ENCODE results near the gene MAML1. TPM values are rescaled to one million over a fixed set of nuclear protein-coding genes. Genes with fewer than 3 reads are reported as not detected.

MAML1 gene
- total RNA-seq, 6 experiments from 2014 or later: 6.2 to 8.8 (median 8.0) TPM

DNA sequence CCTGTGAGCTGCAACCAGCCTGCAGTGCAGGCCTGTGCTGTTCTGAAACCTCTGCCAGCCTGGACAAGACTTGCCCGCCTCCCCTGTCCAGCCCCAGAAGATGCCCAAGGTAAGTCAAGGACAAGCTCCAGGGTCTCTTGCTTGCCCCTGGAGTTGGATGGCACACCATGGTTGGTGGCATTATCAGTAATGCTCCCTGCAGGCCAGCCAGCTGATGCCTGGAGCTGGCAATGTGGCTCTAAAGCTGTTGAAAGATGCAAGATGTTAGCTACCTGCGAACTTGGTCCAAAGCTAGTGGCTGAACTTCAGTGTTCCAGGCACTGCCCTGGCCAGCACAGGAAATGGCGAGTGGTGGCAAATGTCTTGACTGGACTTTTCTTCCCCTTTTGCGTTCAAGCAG is 47.2 kb downstream of the MAML1 start:
- no peak for TF ChIP-seq POLR2A (IDR thresholded peaks at IDR 0.05)
- TF ChIP-seq, protein P1, sequence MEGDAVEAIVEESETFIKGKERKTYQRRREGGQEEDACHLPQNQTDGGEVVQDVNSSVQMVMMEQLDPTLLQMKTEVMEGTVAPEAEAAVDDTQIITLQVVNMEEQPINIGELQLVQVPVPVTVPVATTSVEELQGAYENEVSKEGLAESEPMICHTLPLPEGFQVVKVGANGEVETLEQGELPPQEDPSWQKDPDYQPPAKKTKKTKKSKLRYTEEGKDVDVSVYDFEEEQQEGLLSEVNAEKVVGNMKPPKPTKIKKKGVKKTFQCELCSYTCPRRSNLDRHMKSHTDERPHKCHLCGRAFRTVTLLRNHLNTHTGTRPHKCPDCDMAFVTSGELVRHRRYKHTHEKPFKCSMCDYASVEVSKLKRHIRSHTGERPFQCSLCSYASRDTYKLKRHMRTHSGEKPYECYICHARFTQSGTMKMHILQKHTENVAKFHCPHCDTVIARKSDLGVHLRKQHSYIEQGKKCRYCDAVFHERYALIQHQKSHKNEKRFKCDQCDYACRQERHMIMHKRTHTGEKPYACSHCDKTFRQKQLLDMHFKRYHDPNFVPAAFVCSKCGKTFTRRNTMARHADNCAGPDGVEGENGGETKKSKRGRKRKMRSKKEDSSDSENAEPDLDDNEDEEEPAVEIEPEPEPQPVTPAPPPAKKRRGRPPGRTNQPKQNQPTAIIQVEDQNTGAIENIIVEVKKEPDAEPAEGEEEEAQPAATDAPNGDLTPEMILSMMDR (IDR thresholded peaks at IDR 0.05): no peak
- H3K9me3 ChIP-seq: no peaks in the 10 kb centered on the region
- peaks cover 0 to 19% (median 6%) of the 10 kb centered on the region in 4 donors for H3K36me3 ChIP-seq
- no peak overlapping the region for H3K4me3 ChIP-seq
- DNase-seq (no peak), ATAC-seq (no peak)
- intact Hi-C loops (cut with DNase I): no loop called here
- WGBS (ENCODE audit: insufficient coverage, low coverage, low lambda C conversion rate, missing lambda C conversion rate): 82% methylated on average over 3 of the region's 4 CpGs
- no peak overlapping the region for H3K27ac ChIP-seq
- H3K27me3 ChIP-seq: no peaks in the 10 kb centered on the region
- H3K4me1 ChIP-seq: no peaks in the 10 kb centered on the region

DNA sequence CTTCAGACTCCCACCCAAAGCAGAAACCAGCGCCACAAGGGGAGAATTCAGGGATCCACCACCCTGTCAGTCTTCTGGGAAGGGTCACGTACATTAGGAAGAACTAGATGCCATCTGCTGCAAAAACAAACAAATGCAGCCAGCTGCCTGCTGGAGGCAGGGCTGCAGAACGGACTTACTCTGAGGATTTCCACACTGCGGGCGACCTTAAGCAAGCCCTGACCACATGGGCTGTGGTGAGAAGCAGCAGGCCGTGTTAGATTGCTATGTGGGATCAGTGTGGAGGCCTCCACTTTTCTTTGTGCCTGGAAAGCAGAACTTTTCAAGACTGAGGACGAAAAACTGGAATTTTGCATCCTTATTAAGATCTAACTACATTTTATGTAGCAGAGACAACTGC is 47.7 kb downstream of the MAML1 start:
- Histone ChIP-seq H3K36me3 (peaks cover 0 to 14% (median 6%) of the 10 kb centered on the region in 4 donors), H3K4me3 (no peak overlapping the region), H3K27me3 (no peaks in the 10 kb centered on the region), H3K9me3 (no peaks in the 10 kb centered on the region), H3K27ac (no peak overlapping the region), H3K4me1 (no peaks in the 10 kb centered on the region)
- peak in 1 of 3 donors; percentile 12 for DNase-seq
- intact Hi-C loops (cut with DNase I): no loop called here
- 68% methylated on average over 7 of the region's 7 CpGs for WGBS (ENCODE audit: insufficient coverage, low coverage, low lambda C conversion rate, missing lambda C conversion rate)
- ATAC-seq: peak in 2 of 4 donors; percentile 20 to 29
- no peak for TF ChIP-seq POLR2A (IDR thresholded peaks at IDR 0.05)
- TF ChIP-seq, protein P1 (IDR thresholded peaks at IDR 0.05): no peak

- Histone ChIP-seq H3K4me3 (no peak overlapping the region), H3K4me1 (no peaks in the 10 kb centered on the region), H3K36me3 (peaks cover 0 to 9% (median 4%) of the 10 kb centered on the region in 4 donors), H3K27ac (no peak overlapping the region), H3K9me3 (no peaks in the 10 kb centered on the region), H3K27me3 (no peaks in the 10 kb centered on the region)
- intact Hi-C loops (cut with DNase I): no loop called here
- DNase-seq (no peak), ATAC-seq (no peak)
- 71% methylated on average over 1 of the region's 4 CpGs for WGBS (ENCODE audit: insufficient coverage, low coverage, low lambda C conversion rate, missing lambda C conversion rate)
- TF ChIP-seq POLR2A (IDR thresholded peaks at IDR 0.05): no peak
- TF ChIP-seq, protein P1 (IDR thresholded peaks at IDR 0.05): no peak
Measured at GRCh38 chr5:179781846-179782245, 49.2 kb downstream of the MAML1 start.

DNA sequence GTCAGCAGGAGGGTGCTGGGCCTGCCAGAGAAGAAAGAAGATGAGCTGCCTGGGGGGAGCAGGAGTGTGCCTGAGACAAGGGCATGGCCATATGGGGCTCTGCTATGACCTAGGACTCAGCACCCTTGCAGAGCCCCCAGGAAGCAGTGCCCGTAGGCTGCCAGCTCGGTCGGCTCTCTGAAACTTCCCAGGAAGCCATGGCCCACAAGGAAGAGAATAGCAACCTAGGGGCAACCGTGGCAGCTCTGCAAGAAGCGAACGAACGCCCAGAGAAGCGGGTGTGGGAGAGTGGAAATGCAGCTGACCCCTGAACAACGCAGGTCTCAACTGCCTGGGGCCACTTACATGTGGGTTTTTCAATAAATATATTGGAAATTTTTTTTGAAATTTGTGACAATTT is 50.5 kb downstream of the MAML1 start:
- peaks cover 0 to under 1% (median 0%) of the 10 kb centered on the region in 4 donors for H3K36me3 ChIP-seq
- H3K4me1 ChIP-seq: no peaks in the 10 kb centered on the region
- TF ChIP-seq POLR2A (IDR thresholded peaks at IDR 0.05): no peak
- TF ChIP-seq, protein P1 (IDR thresholded peaks at IDR 0.05): no peak
- 88% methylated on average over 7 of the region's 9 CpGs for WGBS (ENCODE audit: insufficient coverage, low coverage, low lambda C conversion rate, missing lambda C conversion rate)
- DNase-seq (no peak), ATAC-seq (no peak)
- no peaks in the 10 kb centered on the region for H3K9me3 ChIP-seq
- intact Hi-C loops (cut with DNase I): no loop called here
- no peaks in the 10 kb centered on the region for H3K27me3 ChIP-seq
- H3K27ac ChIP-seq: no peak overlapping the region
- H3K4me3 ChIP-seq: no peak overlapping the region

- Histone ChIP-seq H3K4me3 (no peak overlapping the region), H3K27ac (no peak overlapping the region), H3K4me1 (no peaks in the 10 kb centered on the region), H3K9me3 (no peaks in the 10 kb centered on the region), H3K36me3 (no peaks in the 10 kb centered on the region), H3K27me3 (no peaks in the 10 kb centered on the region)
- ATAC-seq (no peak), DNase-seq (no peak)
- 44% methylated on average over 3 of the region's 12 CpGs for WGBS (ENCODE audit: insufficient coverage, low coverage, low lambda C conversion rate, missing lambda C conversion rate)
- intact Hi-C loops (cut with DNase I): no loop called here
- no peak for TF ChIP-seq POLR2A (IDR thresholded peaks at IDR 0.05)
- TF ChIP-seq, protein P1 (IDR thresholded peaks at IDR 0.05): no peak
Measured at GRCh38 chr5:179786861-179787260, 54.2 kb downstream of the MAML1 start.

Data from right lobe of liver (tissue), 6 donors.